HG03575 (cell line): ENCODE results near the gene SLC38A9.

Source experiments
- ATAC-seq: cut with Tn5 transposase; IDR thresholded peaks from one replicate; pipeline ENCODE4 v1.9.1; 2021; ENCODE audit not compliant: unreplicated experiment, insufficient number of reproducible peaks, low FRiP score; ENCODE audit errors: extremely low read depth

The SLC38A9 gene

DNA sequence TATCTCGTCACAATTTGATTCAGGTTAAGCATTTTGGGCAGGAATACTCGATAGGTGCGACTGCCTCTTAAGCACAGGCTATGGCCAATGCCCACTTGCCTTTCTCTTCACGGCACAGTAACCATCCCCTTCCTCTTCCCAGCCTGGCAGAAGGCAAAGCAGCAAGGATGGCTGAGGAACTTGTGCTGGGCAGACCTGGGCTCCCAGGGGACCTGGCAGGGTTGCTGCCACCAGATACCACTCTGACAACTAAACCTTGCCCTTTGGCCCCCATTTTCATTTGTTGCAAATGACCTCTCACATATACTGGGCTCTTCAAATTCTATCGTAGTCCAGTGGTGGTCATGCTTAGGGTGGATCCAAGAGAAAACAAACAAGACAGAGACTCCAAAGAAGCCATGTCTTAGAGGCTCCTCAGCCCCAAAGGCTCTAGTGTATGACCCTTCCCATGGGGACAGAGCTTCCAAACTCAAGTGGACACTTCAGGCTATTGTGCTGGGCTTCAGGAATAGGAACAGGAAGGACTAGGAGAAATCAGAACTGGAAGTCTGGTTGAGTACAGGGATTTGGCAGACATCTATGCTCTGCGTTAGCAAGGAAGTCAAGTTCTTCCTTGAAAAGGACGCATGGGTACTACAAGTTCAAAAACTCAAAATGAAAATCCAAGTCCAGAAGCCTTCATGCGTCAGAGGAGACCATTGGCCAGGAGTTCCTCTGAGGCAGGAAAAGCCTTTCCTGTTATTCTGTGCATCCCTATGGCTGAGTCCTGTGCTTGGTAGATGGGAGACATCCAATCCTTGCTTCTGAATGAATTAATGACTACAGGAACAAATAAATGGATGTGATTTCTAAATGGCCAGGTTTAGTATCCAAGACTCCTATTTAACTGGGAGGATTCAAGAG lies 112.7 kb downstream of the SLC38A9 start:
- no peak for ATAC-seq

DNA sequence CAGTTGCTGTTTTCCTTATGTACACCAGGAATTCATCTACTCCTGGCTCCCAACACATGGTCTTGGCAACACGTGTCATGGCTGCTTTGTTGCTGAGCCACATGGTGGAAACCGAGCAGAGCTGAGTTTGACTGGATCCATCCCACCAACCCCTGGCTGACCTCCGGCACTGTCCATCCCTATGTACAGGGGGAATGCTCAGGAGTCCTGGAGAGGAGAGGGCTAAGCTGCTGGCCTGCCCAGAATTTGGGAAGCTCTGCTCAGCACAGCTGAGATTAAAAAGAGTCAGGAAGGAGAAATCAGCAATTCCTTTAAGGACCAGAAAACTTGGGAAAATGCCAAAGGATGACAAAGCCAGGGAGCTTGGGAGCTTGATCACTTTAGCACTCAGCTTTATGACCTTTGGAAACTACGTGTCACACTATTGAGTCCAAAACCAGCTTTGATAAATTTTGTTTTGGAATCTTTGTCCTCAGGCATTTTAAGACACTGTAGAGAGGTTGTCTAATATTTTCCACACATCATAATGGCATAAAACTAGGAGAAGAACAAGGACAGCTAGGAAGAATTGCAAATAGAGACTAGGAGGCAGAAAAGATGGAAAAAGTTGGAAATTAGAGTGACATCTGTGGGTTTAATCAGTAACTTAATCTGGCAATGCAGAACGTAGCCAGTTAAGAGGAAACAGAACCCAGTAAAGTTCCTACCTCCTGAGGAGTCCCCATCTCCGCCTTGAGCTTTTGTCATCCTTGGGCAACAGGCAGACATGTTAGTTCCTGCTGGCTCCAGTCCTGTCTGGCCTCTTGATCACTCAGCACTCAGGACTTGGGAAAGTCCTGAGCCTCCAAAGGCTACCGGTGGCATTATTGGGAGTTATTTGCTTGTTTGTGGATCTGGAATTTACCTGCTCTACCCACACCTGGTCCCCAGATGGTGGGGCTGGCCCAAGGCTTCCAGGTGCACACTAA lies 114.8 kb downstream of the SLC38A9 start:
- ATAC-seq, result no peak

DNA sequence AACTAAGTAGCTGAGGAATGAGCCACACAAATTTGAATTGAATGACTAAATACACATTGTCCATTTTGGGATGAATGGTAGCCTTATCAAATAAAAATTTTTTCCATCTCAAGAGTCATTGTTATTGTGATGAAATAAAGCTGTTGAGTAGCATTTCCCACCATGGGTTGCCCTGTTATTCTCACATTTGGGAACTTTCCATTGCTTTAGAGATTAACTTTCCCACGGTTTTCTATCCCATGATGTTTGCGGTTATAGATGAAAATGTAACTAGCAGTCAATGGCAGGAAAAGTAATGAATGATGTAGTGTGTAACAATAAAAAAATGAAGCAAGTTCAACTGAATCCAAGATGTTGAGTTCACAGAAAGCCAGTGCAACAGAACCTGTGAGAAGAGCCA lies 117.5 kb downstream of the SLC38A9 start:
- ATAC-seq, result no peak

DNA sequence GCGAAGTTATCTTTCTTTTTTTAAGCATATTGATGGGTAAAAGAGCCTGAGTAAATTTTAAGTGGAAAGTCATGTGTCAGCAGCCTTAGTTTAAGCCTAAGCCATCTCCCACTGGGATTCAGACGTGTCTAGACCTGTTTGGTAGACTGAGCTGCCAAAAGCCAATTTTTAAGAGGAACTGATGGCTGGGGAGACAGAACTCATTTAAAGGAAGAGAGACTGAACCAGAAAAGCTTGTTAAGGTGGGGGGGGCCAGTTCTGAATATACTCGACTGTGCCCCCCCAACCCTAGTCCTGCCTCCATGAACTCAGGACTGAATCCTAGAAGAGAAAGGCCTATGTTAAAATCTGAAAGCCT lies 119.0 kb downstream of the SLC38A9 start:
- no peak for ATAC-seq

DNA sequence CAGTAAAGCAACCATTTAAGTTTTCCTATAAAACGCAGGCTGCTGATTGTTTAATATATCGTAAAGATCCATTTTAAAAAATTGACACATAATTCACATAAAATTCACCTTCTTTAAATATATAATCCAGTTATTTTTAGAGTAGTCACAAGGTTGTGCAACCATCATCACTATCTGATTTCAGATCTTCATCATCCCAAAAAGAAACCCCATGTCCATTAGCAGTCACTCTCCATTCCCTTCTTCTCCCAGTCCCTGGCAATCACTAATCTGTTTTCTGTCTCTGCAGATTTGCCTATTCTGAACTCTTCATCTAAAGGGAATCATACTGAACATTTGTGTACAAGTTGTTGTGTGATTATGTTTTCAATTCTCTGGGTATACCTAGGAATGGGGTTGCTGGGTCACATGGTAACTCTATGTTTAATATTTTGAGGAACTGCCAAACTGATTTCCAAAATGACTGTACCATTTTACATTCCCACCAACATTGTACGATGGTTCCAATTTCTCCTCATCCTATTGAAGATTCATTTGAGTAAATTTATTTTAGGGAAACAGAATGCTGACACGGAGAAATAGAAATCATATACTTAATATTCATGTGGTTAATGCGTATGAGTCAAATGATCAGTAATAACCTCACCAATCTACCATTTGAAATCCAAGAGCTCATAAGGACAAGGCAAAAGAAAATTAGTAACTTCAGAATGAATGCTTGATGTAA lies 119.6 kb downstream of the SLC38A9 start:
- ATAC-seq, result no peak

GRCh38 chr5:55591686-55592085 lies 120.4 kb downstream of the SLC38A9 start:
- no peak for ATAC-seq

DNA sequence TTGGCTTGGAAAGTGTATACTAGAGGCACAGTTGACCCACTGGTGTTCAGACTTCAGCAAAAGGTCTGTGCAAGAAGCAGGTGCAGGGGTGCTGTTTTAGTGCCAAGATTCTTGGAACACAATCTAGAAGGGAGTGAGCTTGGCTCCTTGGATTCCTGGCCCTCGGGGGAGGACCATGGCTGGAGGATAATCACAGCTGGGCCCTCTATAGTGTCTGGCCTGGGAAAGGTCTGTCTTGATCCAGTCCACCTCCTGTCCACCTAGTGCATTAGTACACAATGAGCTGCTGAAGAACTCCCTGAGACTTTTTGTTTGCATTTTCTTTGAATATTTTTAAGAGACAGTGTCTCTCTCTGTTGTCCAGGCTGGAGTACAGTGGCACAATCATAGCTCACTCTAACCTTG lies 126.9 kb downstream of the SLC38A9 start:
- no peak for ATAC-seq

- no peak for ATAC-seq
These were observed 127.5 kb downstream of the SLC38A9 start for GRCh38 chr5:55584398-55585205.

- ATAC-seq, result no peak
These were observed 128.5 kb downstream of the SLC38A9 start for GRCh38 chr5:55583578-55583977.

GRCh38 chr5:55582256-55582655 lies 129.9 kb downstream of the SLC38A9 start:
- ATAC-seq, result no peak

DNA sequence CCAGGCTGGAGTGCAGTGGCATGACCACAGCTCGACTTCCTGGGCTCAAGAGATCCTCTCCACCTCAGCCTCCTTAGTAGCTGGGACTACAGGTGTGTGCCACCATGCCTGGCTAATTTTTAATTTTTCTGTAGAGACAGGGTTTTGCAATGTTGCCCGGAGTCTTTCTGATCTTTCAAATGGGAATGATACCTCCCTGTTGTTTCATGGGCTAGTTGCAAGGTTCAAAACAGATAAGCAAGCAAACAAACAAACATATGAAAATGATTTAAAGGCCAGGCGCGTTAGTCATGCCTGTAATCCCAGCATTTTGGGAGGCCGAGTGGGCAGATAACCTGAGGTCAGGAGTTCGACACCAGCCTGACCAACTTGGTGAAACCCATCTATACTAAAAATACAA lies 132.1 kb downstream of the SLC38A9 start:
- no peak for ATAC-seq

- no peak for ATAC-seq
These were observed 133.4 kb downstream of the SLC38A9 start for GRCh38 chr5:55578771-55579170.

GRCh38 chr5:55577353-55578060 lies 134.6 kb downstream of the SLC38A9 start:
- no peak for ATAC-seq

GRCh38 chr5:55576661-55577060 lies 135.5 kb downstream of the SLC38A9 start:
- ATAC-seq, result no peak
